ENCODE measurements around the gene CALR3.
A peak's percentile ranks its signal among the peaks of the same experiment; 100 is the strongest.
"Not testable (repeated sequence)": the region's sequence is repeated elsewhere in the genome, so short reads cannot be mapped to it uniquely, and the experiment has no call there.

CALR3 gene

DNA sequence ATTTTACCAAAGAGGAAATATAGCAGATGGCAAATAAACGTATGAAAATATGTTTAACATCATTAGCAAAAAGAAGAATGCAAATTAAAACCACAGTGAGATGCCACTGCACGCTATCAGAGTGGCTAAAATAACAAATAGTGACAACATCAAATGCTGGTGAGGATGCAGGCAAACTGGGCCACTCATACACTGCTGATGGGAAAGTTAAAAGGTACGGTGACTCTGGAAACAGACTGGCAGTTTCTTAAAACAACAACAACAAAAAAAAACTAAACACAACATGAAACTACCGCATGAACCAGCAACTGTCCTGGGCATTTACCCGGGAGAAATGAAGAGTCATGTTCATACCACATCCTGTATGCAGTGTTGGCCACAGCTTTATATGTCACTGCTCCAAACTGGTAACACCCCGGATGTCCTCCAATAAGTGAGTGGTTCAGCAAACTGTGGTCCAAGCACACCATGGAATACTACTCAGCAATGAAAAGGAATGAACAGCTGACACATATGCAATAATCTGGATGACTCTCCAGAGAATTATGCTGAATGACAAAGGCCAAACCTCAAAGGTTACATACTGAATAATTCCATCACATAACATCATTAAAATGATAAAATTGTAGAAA is 46.5 kb downstream of the CALR3 start:
- TF ChIP-seq CTCF (IDR thresholded peaks at IDR 0.05; ENCODE audit: insufficient read depth, low read length, poor library complexity, severe bottlenecking) (no peak), EZH2phosphoT487 (conservative IDR thresholded peaks at IDR 0.05; ENCODE audit: low read length) (no peak)
- Histone ChIP-seq H3K4me2 (ENCODE audit: low read depth, low read length, poor library complexity, severe bottlenecking) (peak overlapping the region; percentile 68), H3K9me2 (replicated peaks; ENCODE audit: insufficient read depth, low read length) (no peaks in the 10 kb centered on the region), H3K27ac (ENCODE audit: low read depth, low read length) (peak overlapping the region; percentile 98), H2AFZ (ENCODE audit: low read depth, low read length, severe bottlenecking) (no peak overlapping the region), H3K9me3 (ENCODE audit: insufficient read depth, low read length) (no peaks in the 10 kb centered on the region), H4K20me1 (ENCODE audit: low read depth, low read length) (no peaks in the 10 kb centered on the region), H3K36me3 (ENCODE audit: low read length) (no peaks in the 10 kb centered on the region; the same call in 1 of the 2 replicates), H3K27me3 (ENCODE audit: low read length) (no peaks in the 10 kb centered on the region), H3K9ac (ENCODE audit: low read length) (peak overlapping the region; percentile 64), H3K79me2 (ENCODE audit: insufficient read depth, low read length) (peaks cover 83% of the 10 kb centered on the region), H3F3A (ENCODE audit: insufficient read depth) (peaks cover 71% of the 10 kb centered on the region), H3K4me3 (ENCODE audit: insufficient read depth, low read length, poor library complexity, severe bottlenecking) (peak overlapping the region; percentile 34)

GRCh38 chr19:16448872-16449271 is 47.1 kb downstream of the CALR3 start:
- H2AFZ ChIP-seq (ENCODE audit: low read depth, low read length, severe bottlenecking); H3K27me3 ChIP-seq (ENCODE audit: low read length); H3K9me2 ChIP-seq (replicated peaks; ENCODE audit: insufficient read depth, low read length); H3K9me3 ChIP-seq (ENCODE audit: insufficient read depth, low read length); H4K20me1 ChIP-seq (ENCODE audit: low read depth, low read length); H3K36me3 ChIP-seq (ENCODE audit: low read length): not testable (repeated sequence)
- peak overlapping the region; percentile 34 for H3K4me3 ChIP-seq (ENCODE audit: insufficient read depth, low read length, poor library complexity, severe bottlenecking)
- H3K79me2 ChIP-seq (ENCODE audit: insufficient read depth, low read length), result peaks cover 80% of the 10 kb centered on the region
- peaks cover 71% of the 10 kb centered on the region for H3F3A ChIP-seq (ENCODE audit: insufficient read depth)
- H3K4me2 ChIP-seq (ENCODE audit: low read depth, low read length, poor library complexity, severe bottlenecking), result peak overlapping the region; percentile 68
- peak overlapping the region; percentile 98 for H3K27ac ChIP-seq (ENCODE audit: low read depth, low read length)
- peak overlapping the region; percentile 64 for H3K9ac ChIP-seq (ENCODE audit: low read length)

- H3K79me2 ChIP-seq (ENCODE audit: insufficient read depth, low read length), result peaks cover 73% of the 10 kb centered on the region
- H3K27ac ChIP-seq (ENCODE audit: low read depth, low read length), result peak overlapping the region; percentile 98
- H3F3A ChIP-seq (ENCODE audit: insufficient read depth), result peaks cover 86% of the 10 kb centered on the region
- H3K9ac ChIP-seq (ENCODE audit: low read length), result peak overlapping the region; percentile 64
- TF ChIP-seq CTCF (IDR thresholded peaks at IDR 0.05; ENCODE audit: insufficient read depth, low read length, poor library complexity, severe bottlenecking), result no peak
- no peak for TF ChIP-seq EZH2phosphoT487 (conservative IDR thresholded peaks at IDR 0.05; ENCODE audit: low read length)
- no peaks in the 10 kb centered on the region for H3K9me2 ChIP-seq (replicated peaks; ENCODE audit: insufficient read depth, low read length)
- H3K36me3 ChIP-seq (ENCODE audit: low read length), result no peaks in the 10 kb centered on the region; the same call in 1 of the 2 replicates
- H3K4me3 ChIP-seq (ENCODE audit: insufficient read depth, low read length, poor library complexity, severe bottlenecking), result peak overlapping the region; percentile 17
- no peak overlapping the region for H2AFZ ChIP-seq (ENCODE audit: low read depth, low read length, severe bottlenecking)
- peak overlapping the region; percentile 68 for H3K4me2 ChIP-seq (ENCODE audit: low read depth, low read length, poor library complexity, severe bottlenecking)
- H3K27me3 ChIP-seq (ENCODE audit: low read length), result no peaks in the 10 kb centered on the region
- no peaks in the 10 kb centered on the region for H4K20me1 ChIP-seq (ENCODE audit: low read depth, low read length)
- H3K9me3 ChIP-seq (ENCODE audit: insufficient read depth, low read length), result no peaks in the 10 kb centered on the region
Measured at GRCh38 chr19:16446724-16447368, 49.1 kb downstream of the CALR3 start.

DNA sequence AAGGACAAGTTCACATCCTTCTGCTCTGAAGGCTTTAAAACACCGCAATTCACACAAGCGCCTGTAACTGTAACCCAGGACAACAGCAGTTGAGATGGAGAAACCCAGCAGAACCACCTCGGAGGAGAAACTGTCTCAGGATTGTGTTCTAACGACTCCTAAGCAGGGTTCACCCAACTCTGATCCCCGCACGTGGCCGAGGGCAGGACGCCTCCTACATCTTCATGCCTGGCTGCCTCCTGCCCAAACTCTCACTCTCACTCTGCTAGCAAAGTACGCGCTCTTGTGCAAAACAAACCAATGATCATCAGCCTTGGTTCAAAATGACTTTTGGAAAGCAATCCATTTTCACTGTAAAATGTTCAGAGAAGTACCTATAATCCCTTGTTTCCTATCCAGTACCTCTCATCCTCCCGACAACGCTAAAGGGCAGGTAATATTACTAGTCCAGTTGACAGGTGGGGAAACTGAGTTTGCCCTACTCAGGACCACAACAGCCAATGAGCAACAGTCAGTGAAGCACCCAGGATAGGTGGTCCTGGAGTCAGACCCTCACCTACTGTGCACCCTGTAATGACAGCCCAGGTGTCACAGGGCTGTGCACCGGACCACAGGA is 49.8 kb downstream of the CALR3 start:
- peak overlapping the region; percentile 98 for H3K27ac ChIP-seq (ENCODE audit: low read depth, low read length)
- peak overlapping the region; percentile 64 for H3K9ac ChIP-seq (ENCODE audit: low read length)
- peaks cover 90% of the 10 kb centered on the region for H3F3A ChIP-seq (ENCODE audit: insufficient read depth)
- peaks cover 67% of the 10 kb centered on the region for H3K79me2 ChIP-seq (ENCODE audit: insufficient read depth, low read length)
- no peaks in the 10 kb centered on the region for H3K9me2 ChIP-seq (replicated peaks; ENCODE audit: insufficient read depth, low read length)
- peak overlapping the region; percentile 17 for H3K4me3 ChIP-seq (ENCODE audit: insufficient read depth, low read length, poor library complexity, severe bottlenecking)
- no peak for TF ChIP-seq EZH2phosphoT487 (conservative IDR thresholded peaks at IDR 0.05; ENCODE audit: low read length)
- TF ChIP-seq CTCF (IDR thresholded peaks at IDR 0.05; ENCODE audit: insufficient read depth, low read length, poor library complexity, severe bottlenecking), result no peak
- H3K4me2 ChIP-seq (ENCODE audit: low read depth, low read length, poor library complexity, severe bottlenecking), result peak overlapping the region; percentile 68
- H3K27me3 ChIP-seq (ENCODE audit: low read length), result no peaks in the 10 kb centered on the region
- H2AFZ ChIP-seq (ENCODE audit: low read depth, low read length, severe bottlenecking), result no peak overlapping the region
- H3K36me3 ChIP-seq (ENCODE audit: low read length), result no peaks in the 10 kb centered on the region; the same call in 1 of the 2 replicates
- H3K9me3 ChIP-seq (ENCODE audit: insufficient read depth, low read length), result no peaks in the 10 kb centered on the region
- H4K20me1 ChIP-seq (ENCODE audit: low read depth, low read length), result no peaks in the 10 kb centered on the region

Measured in SU-DHL-6 (cell line).